Measurements from ENCODE around the gene SAMD4B. TPM values are rescaled to one million over a fixed set of nuclear protein-coding genes. Genes with fewer than 3 reads are reported as not detected.

Gene SAMD4B
- total and polyA plus RNA-seq, 9 of the 15 experiments (the other 6 are each of a cell fraction or from before 2014, with no cell fraction given) = 3.4 to 90.5 (median 38.0) TPM

DNA sequence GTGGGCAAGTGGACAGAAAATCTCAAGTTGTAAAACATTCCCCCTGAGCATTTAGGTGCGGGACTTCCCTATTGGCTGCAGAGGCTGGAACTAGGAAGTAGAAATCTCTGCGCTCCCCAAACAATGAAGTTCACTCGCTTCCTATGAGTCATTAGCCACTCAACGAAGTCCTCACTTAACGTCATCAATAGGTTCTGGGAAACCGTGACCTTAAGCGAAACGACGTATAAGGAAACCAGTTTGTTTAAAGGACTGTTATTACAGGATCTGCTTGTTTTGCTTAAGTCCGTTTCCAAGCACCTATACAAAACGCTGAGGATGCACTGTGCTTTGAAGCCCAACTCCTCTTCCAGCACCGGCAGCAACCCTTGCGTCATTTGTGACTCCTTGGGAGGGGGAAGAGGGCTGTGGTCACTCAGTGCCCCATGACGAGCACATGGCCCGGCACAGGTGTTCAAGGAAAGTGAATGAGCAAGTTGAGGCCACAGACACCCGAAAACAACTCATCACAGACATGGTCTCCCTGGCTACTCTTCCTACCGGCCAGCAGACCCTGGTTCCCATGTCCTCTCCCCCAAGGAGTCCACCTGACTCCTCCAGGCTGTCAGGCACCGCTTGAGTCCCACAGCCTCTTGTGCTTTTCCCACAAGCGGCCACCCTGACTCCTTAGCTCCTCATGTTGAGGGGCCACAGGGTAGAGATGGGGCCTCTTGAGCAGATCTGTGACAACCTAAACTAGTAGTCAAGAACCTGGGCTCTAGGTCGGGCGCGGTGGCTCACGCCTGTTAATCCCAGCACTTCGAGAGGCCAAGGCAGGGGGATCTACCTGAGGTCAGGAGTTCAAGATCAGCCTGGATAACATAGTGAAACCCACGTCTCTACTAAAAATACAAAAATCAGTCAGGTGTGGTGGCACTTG, 88.7 kb downstream of the SAMD4B start:
- FAIRE-seq (peak; percentile 97), DNase-seq (ENCODE audit: extremely low read depth in 1 of 4, low spot score in 3 of 4) (peak; percentile 46 to 81 (median 59)), ATAC-seq (peak; percentile 73)
- no TSS peak for BruUV-seq (replicated peaks)
- peak overlapping the region; percentile 49 for H2AFZ ChIP-seq (ENCODE audit: low read depth, low read length)
- peak overlapping the region; percentile 32 to 86 for H3K9ac ChIP-seq (ENCODE audit: insufficient read depth in 1 of 2, low read depth in 2 of 2, low read length in 2 of 2)
- no peaks in the 10 kb centered on the region for H3K9me3 ChIP-seq (replicated peaks; ENCODE audit: control insufficient read depth, insufficient read depth, low read depth, low read length)
- peak overlapping the region; percentile 65 for H3K27ac ChIP-seq (ENCODE audit: extremely low read depth, low read depth, low read length)
- peak overlapping the region; percentile 72 for H3K4me2 ChIP-seq (ENCODE audit: insufficient read depth, low read length)
- H3K36me3 ChIP-seq (ENCODE audit: control insufficient read depth, insufficient read depth, low read length) = peaks cover 37% of the 10 kb centered on the region
- 10% methylated on average over 25 of the region's 25 CpGs for WGBS (ENCODE audit: insufficient coverage, low coverage, missing lambda C conversion rate)
- no peaks in the 10 kb centered on the region for H3K27me3 ChIP-seq (ENCODE audit: control insufficient read depth in 2 of 2, insufficient read depth in 2 of 2, low read length in 2 of 2)
- intact Hi-C loops (cut with micrococcal nuclease) = no loop called here
- no peaks in the 10 kb centered on the region for H3K9me1 ChIP-seq (ENCODE audit: control insufficient read depth, insufficient read depth, low read length)
- peaks cover 32% of the 10 kb centered on the region for H3K79me2 ChIP-seq (ENCODE audit: control insufficient read depth, insufficient read depth, low read length)
- peaks cover 21% of the 10 kb centered on the region for H4K20me1 ChIP-seq (replicated peaks; ENCODE audit: control insufficient read depth, insufficient read depth, low read length)
- ChIA-PET POLR2A (interaction anchor here (6.2 kb wide), 1 partner anchor 7 kb away, joined by 141 read pairs; no protein-coding TSS in a partner anchor), CTCF (ENCODE audit: low intra/inter-chr PET ratio) (no interaction called here)
- in situ Hi-C loops (cut with MboI) = no loop called here
- H3K4me1 ChIP-seq (replicated peaks in 1 of 2; ENCODE audit: control insufficient read depth in 2 of 2, insufficient read depth in 2 of 2, low read length in 2 of 2) = peaks cover 28 to 35% of the 10 kb centered on the region in 2 experiments
- H3K4me3 ChIP-seq = no peak overlapping the region
- TF ChIP-seq ETV6 (IDR thresholded peaks at IDR 0.05; ENCODE audit: borderline replicate concordance in 1 of 2, low read depth in 2 of 2, low read length in 1 of 2) = peak; percentile 60 to 91; a peak in 3 of 4 replicates
- 0 out of 2 replicates have a peak, but pooled peaks have one; percentile 16 for TF ChIP-seq ETV6 (CRISPR knock-in tag; IDR thresholded peaks at IDR 0.05; ENCODE audit: borderline replicate concordance)
- no peak for TF ChIP-seq BCOR (IDR thresholded peaks at IDR 0.05)
- TF ChIP-seq, protein P1, sequence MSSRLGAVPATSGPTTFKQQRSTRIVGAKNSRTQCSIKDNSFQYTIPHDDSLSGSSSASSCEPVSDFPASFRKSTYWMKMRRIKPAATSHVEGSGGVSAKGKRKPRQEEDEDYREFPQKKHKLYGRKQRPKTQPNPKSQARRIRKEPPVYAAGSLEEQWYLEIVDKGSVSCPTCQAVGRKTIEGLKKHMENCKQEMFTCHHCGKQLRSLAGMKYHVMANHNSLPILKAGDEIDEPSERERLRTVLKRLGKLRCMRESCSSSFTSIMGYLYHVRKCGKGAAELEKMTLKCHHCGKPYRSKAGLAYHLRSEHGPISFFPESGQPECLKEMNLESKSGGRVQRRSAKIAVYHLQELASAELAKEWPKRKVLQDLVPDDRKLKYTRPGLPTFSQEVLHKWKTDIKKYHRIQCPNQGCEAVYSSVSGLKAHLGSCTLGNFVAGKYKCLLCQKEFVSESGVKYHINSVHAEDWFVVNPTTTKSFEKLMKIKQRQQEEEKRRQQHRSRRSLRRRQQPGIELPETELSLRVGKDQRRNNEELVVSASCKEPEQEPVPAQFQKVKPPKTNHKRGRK (tag; IDR thresholded peaks at IDR 0.05) = no peak
- no peak for TF ChIP-seq MEF2A (IDR thresholded peaks at IDR 0.05; ENCODE audit: control insufficient read depth, low read depth, low read length)
- no peak for TF ChIP-seq ZNF717 (CRISPR knock-in tag; IDR thresholded peaks at IDR 0.05)
- TF ChIP-seq RAD51 (IDR thresholded peaks at IDR 0.05; ENCODE audit: borderline replicate concordance, low read depth) = peak; percentile 16; the same call in 1 of the 2 replicates
- no peak for TF ChIP-seq ZNF764 (CRISPR knock-in tag; IDR thresholded peaks at IDR 0.05; ENCODE audit: low read depth)
- TF ChIP-seq ARNT (IDR thresholded peaks at IDR 0.05) = no peak
- TF ChIP-seq HLTF (IDR thresholded peaks at IDR 0.05) = no peak
- TF ChIP-seq ZNF785 (CRISPR knock-in tag; IDR thresholded peaks at IDR 0.05) = no peak
- TF ChIP-seq RCOR1 (IDR thresholded peaks at IDR 0.05; ENCODE audit: borderline replicate concordance in 1 of 2, low read depth in 2 of 2, low read length in 2 of 2) = peak; percentile 3 to 89
- TF ChIP-seq ZNF766 (CRISPR knock-in tag; conservative IDR thresholded peaks at IDR 0.05) = 0 out of 2 replicates have a peak, but pooled peaks have one; percentile 32
- TF ChIP-seq BHLHE40 (IDR thresholded peaks at IDR 0.05; ENCODE audit: low read length) = peak; percentile 45; the same call in 1 of the 2 replicates
- TF ChIP-seq CXXC5 (CRISPR knock-in tag; IDR thresholded peaks at IDR 0.05) = peak; percentile 59; the same call in 1 of the 2 replicates
- TF ChIP-seq SMARCA5 (IDR thresholded peaks at IDR 0.05) = peak; percentile 38; the same call in 1 of the 2 replicates
- TF ChIP-seq ELF2 (CRISPR knock-in tag; IDR thresholded peaks at IDR 0.05) = 0 out of 2 replicates have a peak, but pooled peaks have one; percentile 29
- TF ChIP-seq RFX7 (CRISPR knock-in tag; IDR thresholded peaks at IDR 0.05) = no peak
- peak; percentile 58; the same call in 1 of the 2 replicates for TF ChIP-seq SPI1 (IDR thresholded peaks at IDR 0.05; ENCODE audit: borderline replicate concordance, low read depth, low read length)
- TF ChIP-seq ZNF197 (CRISPR knock-in tag; IDR thresholded peaks at IDR 0.05; ENCODE audit: low read depth) = peak; percentile 31; the same call in 1 of the 2 replicates
- peak; percentile 69 for TF ChIP-seq POLR2G (IDR thresholded peaks at IDR 0.05; ENCODE audit: low read depth, low read length)

All from K562 (cell line).